NCI-H146 (cell line): ENCODE results near the gene LRRC38.

Experiments
- DNase-seq: peaks from one replicate; lab custom pipeline; 2025; lab: John Stamatoyannopoulos, UW

LRRC38 gene

GRCh38 chr1:13516606-13517005 lies 2.8 kb upstream of the LRRC38 start:
- DNase-seq: no peak

GRCh38 chr1:13514821-13515220 lies 1.0 kb upstream of the LRRC38 start:
- DNase-seq: no peak

- DNase-seq: no peak
Measured at GRCh38 chr1:13513063-13513894, 524 bp downstream of the LRRC38 start.

- no peak for DNase-seq
Measured at GRCh38 chr1:13512472-13512871, 1.3 kb downstream of the LRRC38 start.

- DNase-seq: no peak
Measured at GRCh38 chr1:13510499-13510898, 3.3 kb downstream of the LRRC38 start.

GRCh38 chr1:13507075-13507474 lies 6.7 kb downstream of the LRRC38 start:
- no peak for DNase-seq

- DNase-seq: no peak
Measured at GRCh38 chr1:13505020-13505419, 8.8 kb downstream of the LRRC38 start.

- no peak for DNase-seq
Measured at GRCh38 chr1:13500806-13501205, 13.0 kb downstream of the LRRC38 start.

- no peak for DNase-seq
Measured at GRCh38 chr1:13499422-13499821, 14.4 kb downstream of the LRRC38 start.

GRCh38 chr1:13498553-13498952 lies 15.2 kb downstream of the LRRC38 start:
- no peak for DNase-seq

- no peak for DNase-seq
Measured at GRCh38 chr1:13495186-13495585, 18.6 kb downstream of the LRRC38 start.

- no peak for DNase-seq
Measured at GRCh38 chr1:13494712-13495111, 19.1 kb downstream of the LRRC38 start.

GRCh38 chr1:13494025-13494424 lies 19.8 kb downstream of the LRRC38 start:
- DNase-seq: no peak

GRCh38 chr1:13492711-13493110 lies 21.1 kb downstream of the LRRC38 start:
- no peak for DNase-seq

- DNase-seq: no peak
Measured at GRCh38 chr1:13487957-13488356, 25.8 kb downstream of the LRRC38 start.

GRCh38 chr1:13487143-13487868 lies 26.5 kb downstream of the LRRC38 start:
- DNase-seq: no peak

- no peak for DNase-seq
Measured at GRCh38 chr1:13483946-13484345, 29.9 kb downstream of the LRRC38 start.

- no peak for DNase-seq
Measured at GRCh38 chr1:13482600-13482999, 31.2 kb downstream of the LRRC38 start.

GRCh38 chr1:13479171-13479856 lies 34.5 kb downstream of the LRRC38 start:
- no peak for DNase-seq

GRCh38 chr1:13478692-13479091 lies 35.1 kb downstream of the LRRC38 start:
- no peak for DNase-seq

GRCh38 chr1:13469343-13469742 lies 44.5 kb downstream of the LRRC38 start:
- no peak for DNase-seq

GRCh38 chr1:13465515-13465914 lies 48.3 kb downstream of the LRRC38 start:
- DNase-seq: no peak

GRCh38 chr1:13462682-13463081 lies 51.1 kb downstream of the LRRC38 start:
- DNase-seq: no peak
